ENCODE data around the gene RNASE11.

- TF ChIP-seq CTCF (IDR thresholded peaks at IDR 0.05 in 2 of 3, conservative IDR thresholded peaks at IDR 0.05 in 1 of 3; ENCODE audit: borderline replicate concordance in 1 of 3, insufficient read depth in 1 of 3, low read depth in 2 of 3, low read length in 2 of 3) (no peak), ZNF274 (IDR thresholded peaks at IDR 0.05; ENCODE audit: low read depth, low read length) (no peak), RAD21 (IDR thresholded peaks at IDR 0.05; ENCODE audit: low read depth) (no peak), POLR2A (IDR thresholded peaks at IDR 0.05; ENCODE audit: borderline replicate concordance, extremely low read depth, insufficient read depth, insufficient read length) (no peak), SP1 (IDR thresholded peaks at IDR 0.05; ENCODE audit: low read depth) (no peak), SRF (IDR thresholded peaks at IDR 0.05; ENCODE audit: low read depth) (no peak), CEBPB (IDR thresholded peaks at IDR 0.05; ENCODE audit: low read depth) (no peak), SIN3A (IDR thresholded peaks at IDR 0.05; ENCODE audit: low read depth) (no peak), POLR2AphosphoS5 (IDR thresholded peaks at IDR 0.05; ENCODE audit: low read depth, low read length) (no peak), MAX (IDR thresholded peaks at IDR 0.05) (no peak)
These were observed 8.9 kb downstream of the RNASE11 start for GRCh38 chr14:20578784-20579502.
